HG02938 (cell line): Measurements from ENCODE around the gene NFIA.

Experiments used
- ATAC-seq: cut with Tn5 transposase; IDR thresholded peaks from one replicate; pipeline ENCODE4 v1.9.1; 2021; ENCODE audit warnings: mild to moderate bottlenecking, moderate library complexity; ENCODE audit not compliant: unreplicated experiment

Gene NFIA

GRCh38 chr1:61444288-61444687, 361.9 kb downstream of the NFIA start:
- no peak for ATAC-seq

GRCh38 chr1:61445269-61445825, 363.0 kb downstream of the NFIA start:
- no peak for ATAC-seq

- ATAC-seq, result no peak
These were observed 364.2 kb downstream of the NFIA start for GRCh38 chr1:61446531-61446991.

GRCh38 chr1:61447106-61447967, 365.0 kb downstream of the NFIA start:
- ATAC-seq, result no peak

- no peak for ATAC-seq
These were observed 365.6 kb downstream of the NFIA start for GRCh38 chr1:61447968-61448430.

- no peak for ATAC-seq
These were observed 366.6 kb downstream of the NFIA start for GRCh38 chr1:61448914-61449313.

GRCh38 chr1:61449410-61449809, 367.0 kb downstream of the NFIA start:
- no peak for ATAC-seq

GRCh38 chr1:61450454-61450853, 368.1 kb downstream of the NFIA start:
- ATAC-seq, result no peak

- no peak for ATAC-seq
These were observed 368.7 kb downstream of the NFIA start for GRCh38 chr1:61450872-61451571.

GRCh38 chr1:61451572-61451968, 369.2 kb downstream of the NFIA start:
- no peak for ATAC-seq

- ATAC-seq, result no peak
These were observed 370.0 kb downstream of the NFIA start for GRCh38 chr1:61452176-61453035.

GRCh38 chr1:61453111-61453961, 371.0 kb downstream of the NFIA start:
- ATAC-seq, result peak; percentile 88

- no peak for ATAC-seq
These were observed 373.0 kb downstream of the NFIA start for GRCh38 chr1:61455400-61455799.

- no peak for ATAC-seq
These were observed 375.2 kb downstream of the NFIA start for GRCh38 chr1:61457526-61458040.

GRCh38 chr1:61459345-61459744, 377.0 kb downstream of the NFIA start:
- ATAC-seq, result no peak

GRCh38 chr1:61460191-61460590, 377.8 kb downstream of the NFIA start:
- ATAC-seq, result no peak

GRCh38 chr1:61461406-61462384, 379.3 kb downstream of the NFIA start:
- ATAC-seq, result no peak

GRCh38 chr1:61462628-61463027, 380.3 kb downstream of the NFIA start:
- no peak for ATAC-seq
